BE2C (cell line): Measurements from ENCODE around the gene ITGAE.

Source experiments
- DNase-seq: peaks from one replicate; pipeline ENCODE4 v3.0.0-alpha.2; 2020
- H3K27me3 ChIP-seq: fragments of 250-450 bp; sonication (Bioruptor Pico); 2 replicates; pipeline ENCODE4 v1.5.1; 2020; ENCODE audit warnings: mild to moderate bottlenecking
- H3K36me3 ChIP-seq: fragments of 250-450 bp; sonication (Bioruptor Pico); 2 replicates; pipeline ENCODE4 v1.5.1; 2020; ENCODE audit warnings: mild to moderate bottlenecking
- H3K4me1 ChIP-seq: fragments of 250-450 bp; sonication (Bioruptor Pico); 2 replicates; pipeline ENCODE4 v1.5.1; 2020
- H3K4me3 ChIP-seq: 2 replicates; pipeline ENCODE4 v1.5.1; 2011; ENCODE audit warnings: low read depth, low read length
- H3K9me3 ChIP-seq: fragments of 250-450 bp; sonication (Bioruptor Pico); 2 replicates; pipeline ENCODE4 v1.5.1; 2020
- CTCF ChIP-seq: IDR thresholded peaks from 2 replicates; pipeline ENCODE4 v1.5.1; 2012; ENCODE audit warnings: mild to moderate bottlenecking, low read depth, low read length

ITGAE gene

GRCh38 chr17:3699951-3700350, 101.0 kb downstream of the ITGAE start:
- H3K4me1 ChIP-seq: no peaks in the 10 kb centered on the region
- H3K4me3 ChIP-seq: no peak overlapping the region
- TF ChIP-seq CTCF: no peak
- no peaks in the 10 kb centered on the region; the same call in 1 of the 2 replicates for H3K9me3 ChIP-seq
- H3K36me3 ChIP-seq: no peaks in the 10 kb centered on the region
- DNase-seq: no peak
- H3K27me3 ChIP-seq: no peaks in the 10 kb centered on the region

- H3K27me3 ChIP-seq: no peaks in the 10 kb centered on the region
- no peak overlapping the region for H3K4me3 ChIP-seq
- no peak for TF ChIP-seq CTCF
- DNase-seq: no peak
- no peaks in the 10 kb centered on the region for H3K36me3 ChIP-seq
- H3K9me3 ChIP-seq: no peaks in the 10 kb centered on the region; the same call in 1 of the 2 replicates
- no peaks in the 10 kb centered on the region for H3K4me1 ChIP-seq
These were observed 102.8 kb downstream of the ITGAE start for GRCh38 chr17:3698139-3698538.

GRCh38 chr17:3697103-3697476, 103.9 kb downstream of the ITGAE start:
- Histone ChIP-seq H3K9me3 (no peaks in the 10 kb centered on the region; the same call in 1 of the 2 replicates), H3K4me3 (no peak overlapping the region), H3K27me3 (no peaks in the 10 kb centered on the region), H3K36me3 (no peaks in the 10 kb centered on the region), H3K4me1 (no peaks in the 10 kb centered on the region)
- no peak for TF ChIP-seq CTCF
- DNase-seq: no peak

- Histone ChIP-seq H3K4me1 (no peaks in the 10 kb centered on the region), H3K27me3 (no peaks in the 10 kb centered on the region), H3K36me3 (no peaks in the 10 kb centered on the region), H3K4me3 (peak within 1 kb of the TSS; percentile 72), H3K9me3 (no peaks in the 10 kb centered on the region)
- peak; percentile 24 for DNase-seq
- no peak for TF ChIP-seq CTCF
These were observed 105.1 kb downstream of the ITGAE start, which contains the start of gene P2RX5 for GRCh38 chr17:3695723-3696411. Gene P2RX5 (minus strand): TSS chr17:3696155. CDS start chr17:3696005, 150 bp downstream.

GRCh38 chr17:3695129-3695722, 105.8 kb downstream of the ITGAE start:
- no peak for TF ChIP-seq CTCF
- Histone ChIP-seq H3K36me3 (no peaks in the 10 kb centered on the region; the same call in 1 of the 2 replicates), H3K27me3 (no peaks in the 10 kb centered on the region), H3K4me3 (peak overlapping the region; percentile 72), H3K9me3 (no peaks in the 10 kb centered on the region), H3K4me1 (no peaks in the 10 kb centered on the region)
- DNase-seq: no peak

- Histone ChIP-seq H3K4me3 (no peak overlapping the region), H3K9me3 (no peaks in the 10 kb centered on the region), H3K4me1 (no peaks in the 10 kb centered on the region), H3K27me3 (no peaks in the 10 kb centered on the region), H3K36me3 (peaks cover 6% of the 10 kb centered on the region; the same call in 1 of the 2 replicates)
- no peak for TF ChIP-seq CTCF
- DNase-seq: no peak
These were observed 107.2 kb downstream of the ITGAE start for GRCh38 chr17:3693829-3694231.
